GM19372 (cell line): ENCODE data around the gene FGFR3.

ENCODE experiments used
- ATAC-seq: cut with Tn5 transposase; IDR thresholded peaks from one replicate; pipeline ENCODE4 v1.9.1; 2021; ENCODE audit warnings: mild to moderate bottlenecking, low read depth, moderate library complexity; ENCODE audit not compliant: unreplicated experiment

The FGFR3 gene

GRCh38 chr4:1756079-1756478 is 37.0 kb upstream of the FGFR3 start:
- ATAC-seq = no peak

DNA sequence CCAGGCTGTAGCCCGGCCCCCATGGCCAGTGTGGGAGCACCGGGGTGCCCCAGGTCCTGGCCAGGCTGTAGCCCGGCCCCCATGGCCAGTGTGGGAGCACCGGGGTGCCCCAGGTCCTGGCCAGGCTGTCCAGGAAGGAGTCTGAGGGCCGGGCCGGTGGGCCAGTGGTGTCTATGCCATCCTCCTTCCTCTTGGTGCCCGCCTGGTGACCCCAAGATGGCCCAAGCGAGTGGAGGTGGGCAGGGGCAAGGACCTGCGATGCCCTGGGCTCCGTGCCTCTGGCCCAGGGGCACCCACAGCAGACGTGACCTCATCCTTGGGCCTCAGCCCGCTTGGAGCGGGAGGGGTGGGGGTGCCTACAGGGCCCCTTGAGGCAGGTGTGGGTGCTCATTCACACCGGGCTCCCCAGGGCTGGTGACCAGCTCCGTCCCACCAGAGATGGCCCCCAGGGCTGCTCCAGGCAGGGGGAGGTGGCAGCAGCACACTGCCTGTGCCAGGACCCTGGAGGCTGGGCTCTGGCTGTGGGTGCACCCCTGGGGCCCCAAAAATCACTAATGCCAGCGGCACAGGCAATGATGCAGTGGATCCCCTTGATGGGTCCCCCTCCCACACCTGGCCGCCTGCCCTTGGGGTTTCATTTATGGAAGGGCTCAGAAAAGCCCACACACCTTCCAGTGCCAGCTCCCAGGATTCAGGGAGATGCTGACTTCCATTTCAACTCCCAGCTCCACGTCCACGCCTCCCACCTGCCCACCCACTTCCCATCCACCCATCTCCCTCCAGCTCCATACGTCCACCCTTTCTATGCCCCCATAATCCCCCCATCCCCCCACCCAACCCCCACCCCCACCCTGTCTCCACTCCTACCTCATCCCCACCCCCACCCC is 36.0 kb upstream of the FGFR3 start:
- ATAC-seq = no peak

GRCh38 chr4:1757836-1758235 is 35.3 kb upstream of the FGFR3 start:
- no peak for ATAC-seq

- no peak for ATAC-seq
Observed at GRCh38 chr4:1758306-1759121, 34.6 kb upstream of the FGFR3 start.

DNA sequence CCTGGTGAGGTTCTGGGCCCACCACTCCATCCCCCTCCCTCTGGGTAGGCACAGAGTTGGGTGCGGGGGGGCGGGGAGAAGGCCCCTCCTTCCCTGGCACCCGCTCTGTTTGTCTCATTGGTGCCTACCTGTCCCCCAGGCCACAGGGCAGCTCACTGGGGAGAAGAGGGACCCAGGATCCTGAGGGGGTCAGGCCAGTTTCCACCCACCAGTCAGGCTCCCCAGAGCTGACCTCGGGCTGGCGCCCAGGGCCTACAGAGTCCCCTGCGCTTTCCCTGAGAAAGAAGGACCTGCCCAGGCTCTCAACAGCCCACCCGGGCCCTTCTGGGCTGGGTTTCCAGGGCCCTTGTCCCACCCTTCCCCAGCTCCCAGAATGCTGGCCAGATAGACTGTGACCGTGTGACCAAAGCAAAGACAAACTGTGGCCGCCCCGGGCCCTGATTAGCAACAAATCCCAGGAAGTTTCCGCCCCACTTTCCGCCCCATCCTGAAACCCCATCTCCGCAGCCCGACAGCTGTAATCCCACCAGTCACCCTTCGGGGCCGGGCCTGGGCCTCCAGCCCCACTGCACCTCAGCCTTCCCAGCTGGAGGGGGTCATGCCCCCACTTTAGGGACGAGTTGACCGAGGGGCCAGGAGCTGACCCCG is 33.8 kb upstream of the FGFR3 start:
- ATAC-seq = no peak

GRCh38 chr4:1759818-1760223 is 33.3 kb upstream of the FGFR3 start:
- no peak for ATAC-seq

GRCh38 chr4:1760521-1761071 is 32.5 kb upstream of the FGFR3 start:
- ATAC-seq = no peak

DNA sequence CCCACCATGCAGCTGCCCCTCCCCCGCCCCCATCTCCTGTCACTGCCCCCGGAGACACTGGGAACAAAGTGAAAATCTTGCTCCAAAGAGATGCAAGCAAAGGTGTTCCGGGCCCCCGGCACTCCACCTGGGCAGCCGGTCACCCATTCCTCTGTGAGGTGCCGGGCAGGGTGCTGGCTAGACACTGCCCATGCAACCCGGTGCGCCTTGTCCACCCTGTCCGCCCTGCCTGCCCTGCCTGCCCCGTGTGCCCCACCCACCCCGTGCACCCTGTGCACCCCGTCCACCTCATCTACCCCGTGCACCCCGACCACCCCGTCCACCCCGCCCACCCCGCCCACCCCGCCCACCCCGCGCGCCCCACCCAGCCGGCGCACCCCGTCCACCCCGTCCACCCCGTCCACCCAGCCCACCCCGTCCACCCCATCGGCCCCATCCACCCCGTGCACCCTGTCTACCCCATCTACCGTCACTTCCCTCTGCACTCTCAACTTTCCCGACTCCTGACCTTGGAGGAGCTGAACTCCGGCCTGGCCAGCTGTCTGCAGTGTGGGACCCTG is 31.9 kb upstream of the FGFR3 start:
- no peak for ATAC-seq

- no peak for ATAC-seq
Observed at GRCh38 chr4:1762264-1763010, 30.7 kb upstream of the FGFR3 start.

GRCh38 chr4:1763070-1763549 is 30.0 kb upstream of the FGFR3 start:
- no peak for ATAC-seq

DNA sequence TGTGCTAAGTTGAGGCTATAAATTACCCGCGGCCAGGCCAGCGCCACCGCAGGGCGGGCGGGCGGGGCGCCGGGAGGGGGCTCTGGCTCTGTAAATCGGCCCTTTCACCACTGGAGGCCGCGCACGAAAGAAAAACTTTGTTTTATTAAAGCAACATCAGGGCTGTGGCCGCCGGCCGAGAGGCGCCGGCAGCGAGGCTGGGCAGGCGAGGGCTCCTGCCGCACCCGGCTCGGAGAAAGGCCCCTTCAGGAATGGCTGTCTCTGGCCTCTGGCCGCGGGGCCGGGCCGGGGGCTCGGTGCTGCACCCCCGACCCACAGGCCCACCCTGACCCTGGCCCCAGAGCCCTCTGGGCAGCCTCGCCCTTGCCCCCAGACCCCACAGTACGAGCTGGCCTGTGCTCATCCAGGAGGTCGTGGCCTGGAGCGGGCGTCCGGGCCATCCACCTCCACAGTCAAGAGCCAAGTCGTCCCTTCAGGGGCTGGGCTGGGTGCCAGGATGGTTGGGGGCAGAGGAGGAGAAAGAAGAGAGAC is 29.5 kb upstream of the FGFR3 start:
- ATAC-seq = no peak

- ATAC-seq = no peak
Observed at GRCh38 chr4:1764670-1765069, 28.4 kb upstream of the FGFR3 start.

DNA sequence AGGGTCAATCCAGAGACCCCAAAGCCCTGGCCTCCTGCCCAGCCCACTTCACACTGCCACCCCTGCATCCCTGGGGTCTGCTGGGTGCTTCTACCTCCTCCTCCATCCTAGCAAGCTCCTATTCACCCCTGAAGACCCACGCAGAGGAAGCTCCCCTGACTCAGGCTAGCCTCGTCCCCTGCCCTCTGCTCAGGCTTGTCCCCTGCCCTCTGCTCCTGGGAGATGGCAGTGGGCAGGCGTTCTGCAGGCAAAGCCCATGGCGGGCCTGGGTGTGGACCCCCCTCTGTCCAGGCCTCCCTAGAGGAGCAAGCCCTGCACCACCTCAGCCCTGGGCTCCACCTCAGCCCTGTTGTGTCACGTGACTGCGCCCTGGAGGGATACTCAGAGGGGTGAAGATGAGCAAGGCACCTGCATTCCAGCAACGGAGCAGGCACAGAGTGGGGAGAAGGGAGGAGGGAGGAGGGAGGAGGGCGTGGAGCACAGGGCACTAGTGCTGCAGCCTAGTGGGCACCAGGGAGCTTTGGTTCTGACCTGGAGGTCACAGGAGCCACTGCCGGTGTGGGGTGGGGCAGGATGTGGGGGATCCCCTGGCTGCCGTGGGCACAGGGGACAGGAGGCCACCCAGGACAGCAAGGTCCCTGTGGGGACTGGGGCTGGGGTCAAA is 27.6 kb upstream of the FGFR3 start:
- ATAC-seq = no peak

DNA sequence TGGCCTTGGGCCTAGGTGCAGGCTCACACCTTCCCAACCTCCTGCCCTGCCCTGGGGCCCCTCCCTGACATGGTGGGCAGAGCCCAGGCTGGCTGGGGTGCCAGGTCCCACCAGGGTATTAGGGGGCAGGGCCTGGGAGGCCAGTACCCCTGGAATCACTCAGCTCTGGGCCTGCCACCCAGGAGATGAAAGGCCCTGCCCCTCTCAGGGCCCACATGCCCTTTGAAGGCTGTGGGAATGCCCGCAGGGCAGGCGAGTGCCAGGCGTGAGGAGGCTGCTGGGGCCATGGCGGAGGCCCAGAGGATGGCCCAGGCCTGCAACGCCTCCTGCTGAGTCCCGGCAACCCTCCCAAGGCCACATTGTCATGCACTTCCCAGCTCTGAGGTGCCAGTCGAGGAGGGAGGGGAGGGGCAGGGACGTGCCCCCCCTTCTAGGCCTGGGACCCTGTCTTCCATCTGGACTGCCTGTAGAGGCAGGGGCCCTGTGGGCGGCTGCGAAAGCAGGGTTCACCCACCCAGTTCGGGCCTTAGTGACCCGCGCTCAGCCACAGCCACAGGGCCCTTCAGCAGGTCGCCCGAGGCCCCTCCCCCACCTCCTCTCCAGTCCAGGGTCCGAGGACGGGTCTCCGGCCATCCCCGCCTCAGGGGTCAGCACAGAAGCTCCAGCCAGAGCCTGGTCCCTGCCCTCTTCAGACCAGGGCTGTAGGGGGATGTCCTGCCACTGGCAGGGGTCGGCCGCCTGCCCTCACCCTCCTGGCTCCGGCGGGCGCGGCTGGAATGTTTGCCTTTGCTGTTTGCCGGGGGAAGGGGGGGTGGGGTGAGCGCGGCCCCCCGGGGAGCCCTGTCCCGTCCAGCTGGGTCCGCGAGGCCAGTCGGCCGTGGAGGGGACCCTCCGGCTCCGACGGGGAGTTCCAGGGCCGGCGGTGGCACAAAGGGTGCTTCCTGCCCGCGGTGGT is 26.7 kb upstream of the FGFR3 start:
- no peak for ATAC-seq

DNA sequence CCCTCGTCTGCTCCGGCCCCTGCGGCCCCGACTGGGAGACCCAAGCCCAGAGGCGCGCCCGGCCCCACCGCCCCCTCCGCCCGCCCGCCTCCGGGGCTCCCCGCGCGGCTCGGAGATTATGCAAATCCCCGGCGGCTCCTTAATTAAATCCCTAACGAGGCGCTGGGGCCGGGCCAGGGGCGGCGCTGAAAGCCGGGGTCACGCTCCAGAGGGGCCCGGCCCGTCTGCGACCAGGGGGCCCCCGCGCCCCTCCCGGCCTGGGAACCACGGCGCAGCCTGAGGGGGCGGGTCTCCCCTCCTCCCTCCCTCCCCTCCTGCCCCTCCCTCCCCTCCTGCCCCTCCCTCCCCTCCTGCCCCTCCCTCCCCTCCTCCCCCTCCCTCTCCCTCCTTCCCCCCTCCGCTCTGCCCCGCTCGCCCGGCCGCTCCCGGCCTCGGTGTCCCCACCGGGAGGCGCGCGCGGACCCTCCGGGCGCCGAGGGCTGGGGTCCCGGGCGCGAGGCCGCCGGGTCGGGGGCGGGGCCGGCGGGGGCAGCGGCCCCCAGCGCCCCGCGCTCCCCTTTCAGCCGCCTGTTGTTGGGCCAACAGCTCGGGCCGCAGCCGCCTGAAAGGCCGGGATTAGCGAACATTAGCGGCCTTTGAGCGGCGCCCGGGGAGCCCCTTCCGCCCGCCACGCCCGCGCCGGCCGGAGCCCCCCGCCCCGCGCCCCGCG is 25.9 kb upstream of the FGFR3 start:
- no peak for ATAC-seq

- ATAC-seq = no peak
Observed at GRCh38 chr4:1767770-1768366, 25.2 kb upstream of the FGFR3 start.
